Activated T-cell treated with anti-CD3 and anti-CD28 coated beads, Interleukin-2, amount 50 U/mL, for 72 hours (primary cell): ENCODE measurements around the gene PAQR8. TPM values are rescaled to one million over a fixed set of nuclear protein-coding genes. Genes with fewer than 3 reads are reported as not detected.
A peak's percentile ranks its signal among the peaks of the same experiment; 100 is the strongest.

ENCODE experiments used
- ATAC-seq, 2 donors: fragments of 150-1000 bp; cut with Tn5 transposase; replicated peaks in 1 of 2; 2 replicates each; pipeline ENCODE4 v1.10.0; 2021; ENCODE audit warnings: moderate library complexity in 2 of 2, mild to moderate bottlenecking in 1 of 2
- DNase-seq, 2 donors: peaks; one replicate each; pipeline ENCODE4 v3.0.0; 2021 to 2022; ENCODE audit warnings: mixed read lengths in 1 of 2
- H3K27ac Mint-ChIP-seq: one replicate; pipeline ENCODE4 v1.8.0; 2022; ENCODE audit warnings: mild to moderate bottlenecking, moderate library complexity, mixed read lengths
- H3K27me3 Mint-ChIP-seq: one replicate; pipeline ENCODE4 v1.8.0; 2022; ENCODE audit warnings: low read depth, mixed read lengths
- H3K36me3 Mint-ChIP-seq, 2 donors: one replicate each; pipeline ENCODE4 v1.8.0; 2022; ENCODE audit warnings: mixed read lengths in 2 of 2, mild to moderate bottlenecking in 1 of 2; ENCODE audit not compliant: insufficient read depth in 2 of 2
- H3K4me1 Mint-ChIP-seq: one replicate; pipeline ENCODE4 v1.8.0; 2022; ENCODE audit warnings: low read depth, mixed read lengths
- H3K4me3 Mint-ChIP-seq, 2 donors: one replicate each; pipeline ENCODE4 v1.8.0; 2022; ENCODE audit warnings: mild to moderate bottlenecking in 2 of 2, mixed read lengths in 2 of 2, moderate library complexity in 2 of 2
- H3K9me3 Mint-ChIP-seq, 2 donors: one replicate each; pipeline ENCODE4 v1.8.0; 2022; ENCODE audit warnings: mixed read lengths in 2 of 2
- total RNA-seq, 2 donors: library from RNA; stranded (reverse); gene quantifications; one replicate each; pipeline ENCODE4 v1.2.3, GENCODE V29; 2022

PAQR8 gene
- total RNA-seq, 2 donors from 2014 or later: 14.6 to 21.0 TPM

DNA sequence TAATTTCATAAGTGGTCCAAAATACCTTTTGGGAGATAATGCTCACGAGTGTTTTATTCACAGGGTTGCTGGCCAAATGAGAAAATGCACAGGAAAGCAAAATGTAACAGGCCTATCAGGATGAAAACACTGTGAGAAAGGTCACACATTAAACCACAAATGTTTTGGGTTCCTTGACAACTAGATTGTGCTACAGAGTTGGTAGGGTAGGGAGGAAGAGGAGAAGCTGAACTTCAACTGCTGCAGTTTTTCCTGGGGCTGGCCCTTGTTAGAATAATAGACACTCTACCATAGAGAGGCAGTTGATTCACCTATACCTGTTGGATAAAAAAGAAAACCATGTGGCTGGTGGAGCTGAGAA is 28.1 kb upstream of the PAQR8 start:
- DNase-seq (no peak), ATAC-seq (peak; percentile 32 to 35)
- Mint-ChIP-seq H3K27ac (peak overlapping the region; percentile 39), H3K9me3 (no peaks in the 10 kb centered on the region), H3K4me3 (peak overlapping the region; percentile 21 to 42), H3K4me1 (peaks cover 66% of the 10 kb centered on the region), H3K27me3 (no peaks in the 10 kb centered on the region), H3K36me3 (no peaks in the 10 kb centered on the region)

- no peaks in the 10 kb centered on the region for H3K9me3 Mint-ChIP-seq
- H3K4me3 Mint-ChIP-seq: no peak overlapping the region
- DNase-seq: no peak
- no peaks in the 10 kb centered on the region for H3K36me3 Mint-ChIP-seq
- no peak overlapping the region for H3K27ac Mint-ChIP-seq
- no peaks in the 10 kb centered on the region for H3K27me3 Mint-ChIP-seq
- H3K4me1 Mint-ChIP-seq: peaks cover 66% of the 10 kb centered on the region
- no peak for ATAC-seq
Measured at GRCh38 chr6:52335576-52335975, 26.4 kb upstream of the PAQR8 start.

GRCh38 chr6:52336919-52337561 is 24.9 kb upstream of the PAQR8 start:
- peaks cover 69% of the 10 kb centered on the region for H3K4me1 Mint-ChIP-seq
- H3K9me3 Mint-ChIP-seq: no peaks in the 10 kb centered on the region

DNA sequence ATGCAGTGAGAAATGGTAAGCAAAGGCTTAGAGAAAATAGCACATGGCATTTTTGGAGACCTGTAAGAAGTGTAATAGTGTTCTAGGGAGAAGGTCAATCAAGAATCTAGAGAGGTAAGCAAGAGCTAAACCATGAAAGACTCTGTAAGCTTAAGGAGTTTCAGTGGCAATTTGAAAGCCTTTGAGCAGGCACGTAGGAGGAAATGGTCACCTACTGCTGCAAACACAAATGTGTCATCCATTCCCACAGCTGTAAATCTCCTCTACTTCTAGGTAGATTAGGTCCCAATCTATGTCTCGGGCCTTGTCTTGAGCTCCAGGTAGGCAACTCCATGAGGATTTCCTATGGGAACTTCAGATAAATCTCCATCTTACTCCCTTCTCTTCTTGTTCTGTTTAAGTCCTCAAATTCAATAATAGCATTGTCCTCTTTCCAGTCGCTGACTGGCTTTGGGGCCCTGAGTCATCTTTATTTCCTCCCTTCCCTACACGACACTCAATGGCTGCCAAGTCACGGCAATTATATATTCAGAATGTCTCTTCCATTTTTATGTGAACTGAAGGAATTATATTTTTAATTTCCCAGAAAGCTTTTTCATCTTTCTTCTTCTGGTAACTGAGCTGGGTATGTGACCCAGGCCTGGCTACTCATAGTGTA is 24.2 kb upstream of the PAQR8 start:
- H3K4me1 Mint-ChIP-seq: peaks cover 66% of the 10 kb centered on the region
- H3K9me3 Mint-ChIP-seq: no peaks in the 10 kb centered on the region
- H3K36me3 Mint-ChIP-seq: no peaks in the 10 kb centered on the region
- peak overlapping the region in 1 of 2 donors; percentile 45 for H3K4me3 Mint-ChIP-seq
- peak overlapping the region; percentile 41 for H3K27ac Mint-ChIP-seq
- ATAC-seq (peak; percentile 72 to 76), DNase-seq (peak in 1 of 2 donors; percentile 6)
- no peaks in the 10 kb centered on the region for H3K27me3 Mint-ChIP-seq

More at GRCh38 chr6:52336919-52337561, 24.9 kb upstream of the PAQR8 start:
- Mint-ChIP-seq H3K4me3 (no peak overlapping the region), H3K27me3 (no peaks in the 10 kb centered on the region), H3K36me3 (no peaks in the 10 kb centered on the region), H3K27ac (peak overlapping the region; percentile 1)
- DNase-seq: no peak
- ATAC-seq: peak; percentile 13 to 30

GRCh38 chr6:52340603-52340880 is 21.4 kb upstream of the PAQR8 start:
- peaks cover 45% of the 10 kb centered on the region for H3K4me1 Mint-ChIP-seq
- H3K36me3 Mint-ChIP-seq: no peaks in the 10 kb centered on the region
- H3K27me3 Mint-ChIP-seq: no peaks in the 10 kb centered on the region
- no peaks in the 10 kb centered on the region for H3K9me3 Mint-ChIP-seq
- ATAC-seq (no peak), DNase-seq (no peak)
- H3K4me3 Mint-ChIP-seq: no peak overlapping the region
- H3K27ac Mint-ChIP-seq: no peak overlapping the region

DNA sequence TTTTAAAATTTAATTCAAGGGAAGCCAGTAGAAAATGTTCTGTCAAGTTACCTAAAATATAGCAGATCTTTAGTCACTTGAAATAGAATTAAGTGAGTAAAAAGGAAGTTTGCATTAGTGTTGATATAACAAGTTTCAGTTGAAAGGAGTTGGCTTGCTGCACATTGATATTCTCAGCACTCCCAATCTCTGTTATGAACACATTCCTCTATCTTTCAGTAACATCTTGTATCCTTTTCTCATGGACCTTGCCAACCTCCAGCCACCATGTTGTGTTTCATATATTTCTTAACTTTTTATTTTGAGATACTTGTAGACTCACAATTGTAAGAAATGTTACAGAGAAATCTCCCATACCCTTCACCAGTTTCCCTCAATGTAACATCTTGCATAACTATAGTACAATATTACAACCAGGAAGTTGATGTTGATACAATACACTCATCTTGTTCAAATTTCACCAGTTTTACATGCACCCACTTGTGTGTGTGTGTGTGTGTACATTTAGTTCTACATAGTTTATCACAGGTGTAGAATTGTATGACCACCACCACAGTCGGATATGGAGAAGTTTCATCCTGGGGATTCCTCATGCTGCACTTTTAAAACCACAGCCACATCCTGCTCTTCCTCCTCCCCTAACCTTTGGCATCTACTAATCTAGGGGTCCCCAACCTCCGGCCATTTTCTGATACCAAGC is 20.2 kb upstream of the PAQR8 start:
- peak in 1 of 2 donors; percentile 53 for ATAC-seq
- H3K9me3 Mint-ChIP-seq: no peaks in the 10 kb centered on the region
- H3K4me1 Mint-ChIP-seq: peaks cover 35% of the 10 kb centered on the region
- no peaks in the 10 kb centered on the region for H3K36me3 Mint-ChIP-seq
- H3K27me3 Mint-ChIP-seq: no peaks in the 10 kb centered on the region
- no peak overlapping the region for H3K27ac Mint-ChIP-seq
- H3K4me3 Mint-ChIP-seq: peak overlapping the region in 1 of 2 donors; percentile 18
- no peak for DNase-seq

DNA sequence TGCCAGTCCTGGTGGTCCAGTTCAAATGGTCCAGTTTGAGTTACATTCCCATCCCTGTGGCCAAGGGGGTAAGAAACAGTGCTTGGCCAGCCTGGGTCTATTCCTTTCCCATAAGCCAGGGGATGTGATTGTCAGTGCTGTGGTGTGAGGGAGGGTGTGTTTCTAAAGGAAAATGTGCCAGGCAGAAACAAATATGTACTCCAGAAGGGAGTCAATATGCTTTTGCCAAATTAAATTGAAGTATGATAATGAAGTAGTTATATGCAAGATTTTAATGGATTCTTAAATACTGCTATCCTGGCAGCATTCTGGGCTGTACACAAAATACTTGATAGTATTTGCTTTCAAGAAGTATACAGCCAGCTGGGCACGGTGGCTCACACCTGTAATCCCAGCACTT is 16.6 kb upstream of the PAQR8 start:
- Mint-ChIP-seq H3K9me3 (no peaks in the 10 kb centered on the region), H3K27ac (no peak overlapping the region), H3K4me3 (no peak overlapping the region), H3K36me3 (no peaks in the 10 kb centered on the region), H3K4me1 (peaks cover 20% of the 10 kb centered on the region), H3K27me3 (no peaks in the 10 kb centered on the region)
- no peak for ATAC-seq
- no peak for DNase-seq

DNA sequence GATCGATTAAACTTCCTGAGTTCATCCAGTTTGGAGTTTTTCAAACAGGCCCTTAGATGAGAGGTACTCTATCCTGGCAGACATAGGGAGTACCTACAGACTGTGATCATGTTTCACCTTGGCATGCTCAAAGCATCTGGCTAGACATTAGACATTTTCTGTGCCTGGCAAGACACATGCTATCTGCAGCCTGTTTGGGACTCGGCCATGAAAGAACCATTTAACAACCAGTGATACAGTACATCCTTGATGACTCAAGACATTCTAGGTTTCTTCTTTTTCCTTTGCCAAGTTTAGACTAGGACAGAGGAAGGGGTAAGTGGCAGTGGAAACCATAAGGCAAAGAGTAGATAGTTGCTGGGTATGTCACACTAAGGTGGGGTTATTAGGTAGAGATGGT is 15.4 kb upstream of the PAQR8 start:
- DNase-seq: no peak
- Mint-ChIP-seq H3K27me3 (no peaks in the 10 kb centered on the region), H3K27ac (no peak overlapping the region), H3K36me3 (no peaks in the 10 kb centered on the region), H3K4me1 (peaks cover 27% of the 10 kb centered on the region), H3K9me3 (no peaks in the 10 kb centered on the region), H3K4me3 (no peak overlapping the region)
- no peak for ATAC-seq

DNA sequence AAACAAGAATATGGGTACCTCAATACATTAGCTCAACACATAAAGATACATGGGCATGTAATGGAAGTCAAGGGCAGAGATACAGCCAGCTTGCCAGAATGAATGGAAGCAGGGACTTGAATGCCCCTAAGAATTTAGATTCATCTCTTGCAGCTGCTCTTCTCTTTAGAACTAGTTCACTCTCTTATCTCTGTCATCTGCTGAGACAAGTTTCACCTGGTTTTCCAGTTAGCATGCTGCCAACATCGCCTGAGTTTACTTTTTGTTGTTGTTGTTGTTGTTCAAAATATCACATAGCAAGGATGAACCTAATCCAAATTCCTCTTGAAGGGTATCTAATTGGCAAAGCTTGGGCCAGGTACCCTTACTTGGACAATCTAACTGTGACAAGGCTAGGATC is 14.1 kb upstream of the PAQR8 start:
- H3K36me3 Mint-ChIP-seq: no peaks in the 10 kb centered on the region
- DNase-seq (no peak), ATAC-seq (no peak)
- H3K4me1 Mint-ChIP-seq: peaks cover 29% of the 10 kb centered on the region
- H3K9me3 Mint-ChIP-seq: no peaks in the 10 kb centered on the region
- H3K27me3 Mint-ChIP-seq: no peaks in the 10 kb centered on the region
- H3K4me3 Mint-ChIP-seq: no peak overlapping the region
- no peak overlapping the region for H3K27ac Mint-ChIP-seq

DNA sequence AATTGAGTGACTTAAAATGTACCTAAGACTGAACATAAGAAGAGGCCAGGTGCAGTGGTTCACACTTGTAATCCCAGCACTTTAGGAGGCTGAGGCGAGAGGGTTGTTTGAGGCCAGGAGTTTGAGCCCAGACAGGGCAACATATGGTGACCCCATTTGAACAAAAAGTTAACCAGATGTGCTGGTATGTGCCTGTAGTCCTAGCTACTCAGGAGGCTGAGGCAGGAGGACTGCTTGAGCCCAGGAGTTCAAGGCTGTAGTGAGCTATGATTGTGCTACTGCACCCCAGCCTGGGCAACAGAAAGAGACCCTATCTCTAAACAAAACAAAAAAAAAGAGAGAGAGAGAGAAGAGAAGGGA is 10.1 kb upstream of the PAQR8 start:
- Mint-ChIP-seq H3K27me3 (no peaks in the 10 kb centered on the region), H3K27ac (no peak overlapping the region), H3K9me3 (no peaks in the 10 kb centered on the region), H3K4me3 (no peak overlapping the region), H3K4me1 (peaks cover 24% of the 10 kb centered on the region), H3K36me3 (no peaks in the 10 kb centered on the region)
- no peak for DNase-seq
- ATAC-seq: no peak

- Mint-ChIP-seq H3K4me1 (peaks cover 24% of the 10 kb centered on the region), H3K27me3 (no peaks in the 10 kb centered on the region), H3K4me3 (no peak overlapping the region), H3K27ac (no peak overlapping the region), H3K9me3 (no peaks in the 10 kb centered on the region), H3K36me3 (no peaks in the 10 kb centered on the region)
- ATAC-seq (peak in 1 of 2 donors; percentile 44), DNase-seq (no peak)
Measured at GRCh38 chr6:52352239-52353018, 9.5 kb upstream of the PAQR8 start.

- no peaks in the 10 kb centered on the region for H3K9me3 Mint-ChIP-seq
- H3K36me3 Mint-ChIP-seq: no peaks in the 10 kb centered on the region
- no peak for ATAC-seq
- H3K27ac Mint-ChIP-seq: no peak overlapping the region
- no peak overlapping the region for H3K4me3 Mint-ChIP-seq
- H3K27me3 Mint-ChIP-seq: no peaks in the 10 kb centered on the region
- DNase-seq: no peak
- peaks cover 16% of the 10 kb centered on the region for H3K4me1 Mint-ChIP-seq
Measured at GRCh38 chr6:52356017-52356416, 5.9 kb upstream of the PAQR8 start.

DNA sequence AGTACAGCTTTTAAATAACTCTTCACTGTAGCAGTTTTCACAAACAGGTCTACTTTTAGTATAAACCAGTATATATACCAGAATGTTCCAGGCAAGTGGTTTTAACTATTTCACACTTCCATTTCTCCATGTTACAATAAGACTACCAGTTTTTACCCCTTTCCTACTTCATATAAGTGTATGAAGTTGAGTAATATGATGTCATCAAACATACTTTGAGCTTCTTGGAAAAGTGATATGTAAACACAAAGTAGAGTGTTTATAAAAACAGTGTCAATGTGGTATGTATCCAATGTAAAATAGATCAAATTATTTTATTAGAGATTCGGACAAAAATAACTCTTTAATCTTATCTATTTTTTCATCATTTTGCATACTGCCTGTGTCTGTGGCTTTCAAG is 2.5 kb upstream of the PAQR8 start:
- H3K4me1 Mint-ChIP-seq: peaks cover 26% of the 10 kb centered on the region
- peaks cover 5 to 6% of the 10 kb centered on the region in 2 donors for H3K36me3 Mint-ChIP-seq
- no peaks in the 10 kb centered on the region for H3K27me3 Mint-ChIP-seq
- DNase-seq: no peak
- H3K4me3 Mint-ChIP-seq: no peak overlapping the region
- no peaks in the 10 kb centered on the region for H3K9me3 Mint-ChIP-seq
- no peak for ATAC-seq
- no peak overlapping the region for H3K27ac Mint-ChIP-seq
